Sigmoid colon (tissue), 7 donors: ENCODE measurements around the gene MAP7D2. TPM values are rescaled to one million over a fixed set of nuclear protein-coding genes. Genes with fewer than 3 reads are reported as not detected.

ENCODE experiments used
- DNase-seq: peaks from one replicate; pipeline ENCODE4 v3.0.0-alpha.2; 2019
- H3K27ac ChIP-seq, 4 donors: fragments of 200-600 bp; sonication (generic); one replicate each; pipeline ENCODE4 v1.5.1; 2016 to 2019; ENCODE audit warnings: mild to moderate bottlenecking in 1 of 4
- H3K27me3 ChIP-seq, 3 donors: fragments of 200-600 bp; sonication (generic); one replicate each; pipeline ENCODE4 v1.5.1; 2019; ENCODE audit warnings: mild to moderate bottlenecking in 1 of 3
- H3K36me3 ChIP-seq, 4 donors: fragments of 200-600 bp; sonication (generic); one replicate each; pipeline ENCODE4 v1.5.1; 2016 to 2019
- H3K4me1 ChIP-seq, 4 donors: fragments of 200-600 bp; sonication (generic); one replicate each; pipeline ENCODE4 v1.5.1; 2017 to 2019
- H3K4me3 ChIP-seq, 4 donors: fragments of 200-600 bp; sonication (generic); one replicate each; pipeline ENCODE4 v1.5.1; 2017 to 2019; ENCODE audit warnings: mild to moderate bottlenecking in 2 of 4, moderate library complexity in 1 of 4
- H3K9me3 ChIP-seq, 4 donors: fragments of 200-600 bp in 3 of 4; sonication (generic) in 3 of 4; one replicate each; pipeline versions ENCODE4 v1.5.1 to v1.6.1; 2013 to 2019
- EP300 ChIP-seq, 4 donors: sonication (generic); formaldehyde crosslinking; IDR thresholded peaks; one replicate each; pipeline ENCODE4 v1.6.1; 2017; ENCODE audit warnings: antibody characterized with exemption in 4 of 4
- POLR2A ChIP-seq, 2 donors: fragments of 450-650 bp; IDR thresholded peaks; one replicate each; pipeline ENCODE4 v1.6.1; 2016; ENCODE audit warnings: antibody characterized with exemption in 2 of 2, mild to moderate bottlenecking in 2 of 2, moderate library complexity in 2 of 2
- POLR2AphosphoS5 ChIP-seq, 4 donors: sonication (generic); formaldehyde crosslinking; IDR thresholded peaks; one replicate each; pipeline ENCODE4 v1.6.1; 2017; ENCODE audit warnings: antibody characterized with exemption in 4 of 4
- WGBS, 2 donors: extraction: QIAGEN DNeasy Blood & Tissue Kit; methylation state at CpG; one replicate each; pipeline ENCODE4 v1.1.7; 2013; 5-methylcytosine and 5-hydroxymethylcytosine counted together
- intact Hi-C: fragments of 100-400 bp; cut with DNase I; formaldehyde crosslinking; loops from one replicate; pipeline ENCODE4 v1.15.1; 2023
- polyA plus RNA-seq, 3 donors: library from polyadenylated mRNA; stranded (reverse); fragments of 200-250 nt; gene quantifications; one replicate each; pipeline ENCODE4 v1.2.3, GENCODE V29; 2013
- total RNA-seq, 4 donors: library from RNA; depleted of rRNA; stranded (reverse); fragments of >200 nt; gene quantifications; one replicate each; pipeline ENCODE4 v1.1.0, GENCODE V29; 2016
- TF ChIP-seq, protein P1 (sequence below), 4 experiments: fragments of 450-650 bp in 3 of 4; fragments of 200-600 bp in 1 of 4; IDR thresholded peaks; one replicate each; pipeline ENCODE4 v1.5.1; 2016 to 2019; ENCODE audit warnings: antibody characterized with exemption in 4 of 4, mild to moderate bottlenecking in 3 of 4, moderate library complexity in 2 of 4
- donor health status: healthy with polysubstance abuse.
- donor health status: Bipolar disorder and iron deficiency.
- donor health status: healthy.

Gene MAP7D2
- total and polyA plus RNA-seq, 7 donors, result 0.66 to 2.5 (median 1.4) TPM

GRCh38 chrX:19991350-19991718, 125.4 kb downstream of the MAP7D2 start:
- no peaks in the 10 kb centered on the region for H3K27me3 ChIP-seq
- no peaks in the 10 kb centered on the region for H3K9me3 ChIP-seq
- no peak for DNase-seq
- peak overlapping the region; percentile 77 to 82 (median 78) for H3K27ac ChIP-seq
- H3K4me3 ChIP-seq, result peak overlapping the region in 3 of 4 donors; percentile 72 to 82 (median 78)
- intact Hi-C loops, result loop anchor here (1.0 kb wide), 1 partner anchor 86 kb away; no protein-coding TSS in a partner anchor
- WGBS, 2 donors, result 51 to 55% methylated on average over 6 of the region's 6 CpGs
- TF ChIP-seq POLR2AphosphoS5 (IDR thresholded peaks at IDR 0.05), result no peak
- TF ChIP-seq, protein P1, sequence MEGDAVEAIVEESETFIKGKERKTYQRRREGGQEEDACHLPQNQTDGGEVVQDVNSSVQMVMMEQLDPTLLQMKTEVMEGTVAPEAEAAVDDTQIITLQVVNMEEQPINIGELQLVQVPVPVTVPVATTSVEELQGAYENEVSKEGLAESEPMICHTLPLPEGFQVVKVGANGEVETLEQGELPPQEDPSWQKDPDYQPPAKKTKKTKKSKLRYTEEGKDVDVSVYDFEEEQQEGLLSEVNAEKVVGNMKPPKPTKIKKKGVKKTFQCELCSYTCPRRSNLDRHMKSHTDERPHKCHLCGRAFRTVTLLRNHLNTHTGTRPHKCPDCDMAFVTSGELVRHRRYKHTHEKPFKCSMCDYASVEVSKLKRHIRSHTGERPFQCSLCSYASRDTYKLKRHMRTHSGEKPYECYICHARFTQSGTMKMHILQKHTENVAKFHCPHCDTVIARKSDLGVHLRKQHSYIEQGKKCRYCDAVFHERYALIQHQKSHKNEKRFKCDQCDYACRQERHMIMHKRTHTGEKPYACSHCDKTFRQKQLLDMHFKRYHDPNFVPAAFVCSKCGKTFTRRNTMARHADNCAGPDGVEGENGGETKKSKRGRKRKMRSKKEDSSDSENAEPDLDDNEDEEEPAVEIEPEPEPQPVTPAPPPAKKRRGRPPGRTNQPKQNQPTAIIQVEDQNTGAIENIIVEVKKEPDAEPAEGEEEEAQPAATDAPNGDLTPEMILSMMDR (IDR thresholded peaks at IDR 0.05), result no peak
- no peak for TF ChIP-seq EP300 (IDR thresholded peaks at IDR 0.05)
- TF ChIP-seq POLR2A (IDR thresholded peaks at IDR 0.05), result no peak
- H3K36me3 ChIP-seq, result no peaks in the 10 kb centered on the region
- H3K4me1 ChIP-seq, result no peaks in the 10 kb centered on the region

- intact Hi-C loops, result loop anchor here (1.0 kb wide), 1 partner anchor 85 kb away; no protein-coding TSS in a partner anchor
- Histone ChIP-seq H3K4me3 (peak within 1 kb of the TSS; percentile 65 to 82 (median 75)), H3K9me3 (no peaks in the 10 kb centered on the region), H3K27me3 (no peaks in the 10 kb centered on the region), H3K27ac (peak within 1 kb of the TSS; percentile 77 to 82 (median 78)), H3K4me1 (no peaks in the 10 kb centered on the region), H3K36me3 (no peaks in the 10 kb centered on the region)
- TF ChIP-seq POLR2AphosphoS5 (IDR thresholded peaks at IDR 0.05) (peak; percentile 36 to 71 (median 66)), EP300 (IDR thresholded peaks at IDR 0.05) (no peak), POLR2A (IDR thresholded peaks at IDR 0.05) (no peak)
- TF ChIP-seq, protein P1 (IDR thresholded peaks at IDR 0.05), result peak; percentile 35 to 71 (median 56)
- peak; percentile 93 for DNase-seq
- 1% methylated on average over 92 to 103 of the region's 103 CpGs for WGBS, 2 donors
Observed at GRCh38 chrX:19990556-19991349, 126.0 kb downstream of the MAP7D2 start, which contains the start of gene BCLAF3. BCLAF3 (minus strand) TSS chrX:19991061; CDS start chrX:19970264, 20,797 bp downstream.

DNA sequence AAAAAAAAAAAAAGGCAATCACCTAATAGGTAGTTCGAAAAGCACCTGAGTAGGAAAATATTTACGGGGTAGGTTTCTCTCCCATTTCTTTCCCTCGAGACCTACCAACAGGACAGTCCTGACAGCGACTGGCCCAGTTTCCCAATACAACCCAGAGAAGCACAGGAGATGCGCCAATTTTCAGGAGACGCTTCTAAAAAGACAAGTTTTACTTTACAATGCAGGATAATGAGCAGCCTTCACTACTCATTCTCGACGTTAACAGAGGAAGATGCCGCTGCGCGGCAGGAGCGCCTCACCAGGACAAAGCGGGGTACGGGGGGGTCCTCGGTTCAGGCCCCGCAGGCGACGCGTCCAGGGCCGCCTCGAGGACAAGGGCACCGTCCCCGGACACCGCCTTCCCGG, 126.6 kb downstream of the MAP7D2 start:
- TF ChIP-seq EP300 (IDR thresholded peaks at IDR 0.05) (no peak), POLR2A (IDR thresholded peaks at IDR 0.05) (no peak), POLR2AphosphoS5 (IDR thresholded peaks at IDR 0.05) (no peak)
- TF ChIP-seq, protein P1 (IDR thresholded peaks at IDR 0.05), result no peak
- intact Hi-C loops, result no loop called here
- H3K27me3 ChIP-seq, result no peaks in the 10 kb centered on the region
- H3K27ac ChIP-seq, result peak overlapping the region; percentile 77 to 82 (median 78)
- 2 to 3% methylated on average over 25 of the region's 25 CpGs for WGBS, 2 donors
- H3K4me3 ChIP-seq, result peak overlapping the region; percentile 65 to 82 (median 75)
- H3K4me1 ChIP-seq, result no peaks in the 10 kb centered on the region
- no peaks in the 10 kb centered on the region for H3K36me3 ChIP-seq
- no peak for DNase-seq
- H3K9me3 ChIP-seq, result no peaks in the 10 kb centered on the region

GRCh38 chrX:19987856-19988255, 128.9 kb downstream of the MAP7D2 start:
- H3K27ac ChIP-seq, result no peak overlapping the region
- H3K27me3 ChIP-seq, result no peaks in the 10 kb centered on the region
- H3K4me1 ChIP-seq, result no peaks in the 10 kb centered on the region
- DNase-seq, result no peak
- no peaks in the 10 kb centered on the region for H3K36me3 ChIP-seq
- intact Hi-C loops, result loop anchor here (10.0 kb wide), 1 partner anchor 147 kb away; no protein-coding TSS in a partner anchor
- WGBS, 2 donors, result 88 to 94% methylated on average over 5 of the region's 5 CpGs
- TF ChIP-seq, protein P1 (IDR thresholded peaks at IDR 0.05), result no peak
- TF ChIP-seq EP300 (IDR thresholded peaks at IDR 0.05), result no peak
- no peak for TF ChIP-seq POLR2A (IDR thresholded peaks at IDR 0.05)
- no peak for TF ChIP-seq POLR2AphosphoS5 (IDR thresholded peaks at IDR 0.05)
- H3K9me3 ChIP-seq, result no peaks in the 10 kb centered on the region
- H3K4me3 ChIP-seq, result no peak overlapping the region
